22Rv1 (cell line): ENCODE measurements around the gene ERO1B.

Source experiments
- CTCF ChIP-seq: fragments of 450-650 bp; IDR thresholded peaks from 2 replicates; pipeline ENCODE4 v1.5.1; 2017; ENCODE audit warnings: mild to moderate bottlenecking
- ZFX ChIP-seq: fragments of 450-650 bp; IDR thresholded peaks from 2 replicates; pipeline ENCODE4 v1.6.1; 2017; ENCODE audit warnings: antibody characterized with exemption, borderline replicate concordance

- TF ChIP-seq CTCF (no peak), ZFX (no peak)
These were observed 6.7 kb downstream of the ERO1B start for GRCh38 chr1:236275061-236275460.
